ENCODE results near the gene CHRNA10.

The CHRNA10 gene, protein sequence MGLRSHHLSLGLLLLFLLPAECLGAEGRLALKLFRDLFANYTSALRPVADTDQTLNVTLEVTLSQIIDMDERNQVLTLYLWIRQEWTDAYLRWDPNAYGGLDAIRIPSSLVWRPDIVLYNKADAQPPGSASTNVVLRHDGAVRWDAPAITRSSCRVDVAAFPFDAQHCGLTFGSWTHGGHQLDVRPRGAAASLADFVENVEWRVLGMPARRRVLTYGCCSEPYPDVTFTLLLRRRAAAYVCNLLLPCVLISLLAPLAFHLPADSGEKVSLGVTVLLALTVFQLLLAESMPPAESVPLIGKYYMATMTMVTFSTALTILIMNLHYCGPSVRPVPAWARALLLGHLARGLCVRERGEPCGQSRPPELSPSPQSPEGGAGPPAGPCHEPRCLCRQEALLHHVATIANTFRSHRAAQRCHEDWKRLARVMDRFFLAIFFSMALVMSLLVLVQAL

DNA sequence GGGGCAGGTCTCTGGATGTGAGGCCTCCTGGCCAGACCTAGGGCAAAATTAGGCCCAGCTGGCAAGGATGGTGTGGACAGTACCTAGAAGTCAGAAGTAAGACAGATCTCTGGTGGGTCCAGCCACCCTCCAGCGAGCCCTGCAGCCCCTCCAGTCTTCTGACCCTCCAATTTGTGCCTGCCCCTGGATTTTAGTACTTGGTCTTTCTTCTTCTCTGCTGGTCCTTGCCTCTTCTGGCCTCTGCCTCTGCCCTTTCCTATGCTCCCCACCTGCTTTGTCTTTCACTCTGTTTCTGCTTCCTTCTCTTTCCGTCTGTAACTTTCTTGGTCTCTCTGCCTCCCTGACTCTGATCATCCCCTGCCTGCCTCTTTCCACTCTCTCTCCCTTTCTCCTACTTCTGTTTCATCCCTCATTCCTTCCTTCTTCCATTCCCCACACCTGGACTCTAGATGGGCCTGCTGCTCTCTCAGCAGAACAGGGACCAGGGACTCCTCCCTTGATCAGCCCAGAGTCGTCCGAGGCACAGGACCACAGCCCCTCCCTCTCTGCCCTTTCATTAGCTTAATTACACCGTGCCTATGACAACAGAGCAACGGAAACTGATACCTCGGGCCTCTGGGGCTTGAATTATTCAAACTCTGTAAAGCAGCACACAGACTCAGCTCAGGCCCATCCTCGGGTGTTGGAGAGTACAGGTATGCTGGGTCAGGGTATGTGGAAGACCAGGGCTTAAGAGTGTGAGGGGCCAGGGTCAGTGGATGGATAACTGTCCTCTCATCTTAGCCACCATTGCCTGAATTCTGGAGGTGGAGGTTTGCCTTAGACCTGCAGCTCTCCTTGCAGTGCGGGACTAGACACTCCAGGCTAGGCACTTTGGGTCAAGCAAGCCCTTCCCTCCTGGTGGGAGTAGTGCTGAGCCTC lies at the start of gene CHRNA10:
CHRNA10 (minus strand) TSS at position 51 of the 921 bp plus-strand sequence. CDS start 72 bp downstream, outside the sequence.
- no peak for DNase-seq

DNA sequence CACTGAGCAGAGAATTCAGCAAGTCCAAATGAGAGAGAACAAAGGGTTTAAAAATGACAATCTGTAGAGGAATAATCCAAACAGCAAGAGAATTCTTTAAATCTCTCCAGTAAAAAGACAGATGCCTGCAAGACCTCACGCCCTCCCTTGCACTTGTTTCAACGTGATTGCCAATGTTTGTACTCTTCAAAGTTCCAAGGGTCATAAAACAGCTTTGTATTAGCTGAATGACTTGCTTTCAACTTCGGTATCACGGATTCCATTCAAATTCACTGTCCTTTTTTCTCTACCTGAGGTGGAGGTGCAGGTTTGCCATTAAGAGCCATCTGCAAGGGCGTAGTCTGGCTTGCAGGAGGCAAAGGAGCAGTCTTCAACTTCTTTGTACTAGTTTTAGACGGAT lies 41.1 kb upstream of the CHRNA10 start:
- DNase-seq: no peak

DNA sequence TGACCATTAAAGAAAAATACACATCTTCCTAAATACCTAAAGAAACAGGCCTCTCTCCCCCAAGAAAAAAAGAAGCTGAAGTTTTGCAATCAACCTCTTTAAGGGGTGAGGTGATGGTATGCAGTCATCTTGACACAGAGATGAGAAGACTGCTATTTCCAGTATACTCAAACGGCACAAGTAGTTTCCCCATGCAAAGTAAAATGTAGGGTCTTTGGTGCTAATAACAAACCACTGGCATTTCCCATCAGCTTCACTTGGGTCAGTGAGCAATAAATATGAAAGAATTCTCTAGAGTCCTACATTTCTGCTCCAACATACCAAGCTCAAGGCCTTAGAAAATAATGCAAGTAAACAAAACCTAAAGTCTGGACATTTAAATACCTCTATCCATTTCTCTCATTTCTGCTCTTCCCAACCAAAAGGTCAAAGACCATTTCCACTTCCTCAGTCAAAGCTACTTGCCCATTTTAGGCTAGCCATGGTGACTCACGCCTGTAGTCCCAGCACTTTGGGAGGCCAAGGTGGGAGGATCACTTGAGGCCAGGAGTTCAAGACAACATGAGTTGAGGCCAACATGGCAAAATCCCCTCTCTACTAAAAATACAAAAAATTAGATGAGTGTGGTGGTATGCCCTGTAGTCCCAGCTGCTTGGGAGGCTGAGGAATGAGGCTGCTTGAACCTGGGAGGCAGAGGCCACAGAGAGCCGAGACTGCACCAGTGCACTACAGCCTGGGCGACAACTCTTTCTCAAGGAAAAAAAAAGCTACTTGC lies 39.5 kb upstream of the CHRNA10 start:
- DNase-seq: no peak

DNA sequence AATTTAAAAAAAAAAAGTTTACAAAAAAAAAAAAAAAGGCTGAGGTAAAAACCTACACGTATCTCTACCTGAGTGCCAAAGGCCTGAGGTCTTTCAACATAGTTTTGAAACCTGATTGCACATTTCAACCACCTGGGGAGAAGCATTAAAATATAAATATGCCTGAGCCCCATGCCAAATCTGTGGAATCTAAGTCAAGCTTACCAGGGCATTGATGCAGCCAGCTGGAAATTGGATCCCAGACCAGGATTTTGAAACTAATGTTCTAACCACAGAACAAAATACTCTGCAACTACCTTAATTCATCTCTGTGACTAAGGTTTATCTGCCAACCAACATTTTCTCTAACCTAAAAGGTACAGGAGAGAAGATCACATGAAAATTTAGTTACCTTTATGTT lies 38.8 kb upstream of the CHRNA10 start:
- no peak for DNase-seq

DNA sequence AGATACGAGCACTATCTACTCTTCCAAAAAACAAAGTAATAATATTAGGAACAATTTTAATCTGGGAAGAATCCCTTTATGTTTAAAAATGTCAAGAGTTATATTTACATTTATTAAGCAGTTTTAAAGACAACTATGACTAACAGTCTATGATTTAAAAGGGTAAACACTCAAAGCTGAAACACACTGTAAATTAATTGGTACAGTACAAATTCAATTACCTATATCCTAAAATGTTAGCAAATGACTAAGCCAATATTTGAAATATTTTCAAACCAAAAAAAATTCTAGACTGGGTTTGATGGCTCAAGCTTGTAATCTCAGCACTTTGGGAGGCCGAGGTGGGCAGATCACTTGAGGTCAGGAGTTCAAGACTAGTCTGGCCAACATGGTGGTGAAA lies 36.0 kb upstream of the CHRNA10 start:
- no peak for DNase-seq

DNA sequence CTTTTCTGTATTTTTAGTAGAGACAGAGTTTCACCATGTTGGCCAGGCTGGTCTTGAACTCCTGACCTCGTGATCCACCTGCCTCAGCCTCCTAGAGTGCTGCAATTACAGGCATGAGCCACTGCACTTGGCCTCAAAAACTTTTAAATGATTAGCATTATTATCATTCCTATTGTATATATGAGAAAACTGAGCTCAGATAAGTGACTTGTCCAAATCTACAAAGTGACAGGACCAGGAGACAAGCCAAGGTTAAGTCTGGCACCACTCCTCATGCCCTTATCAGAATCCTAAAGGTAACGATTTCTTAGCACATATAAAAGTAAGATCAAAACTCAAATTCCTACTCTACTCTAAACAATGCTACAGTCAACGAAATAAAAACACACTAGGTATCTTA lies 32.2 kb upstream of the CHRNA10 start:
- no peak for DNase-seq

DNA sequence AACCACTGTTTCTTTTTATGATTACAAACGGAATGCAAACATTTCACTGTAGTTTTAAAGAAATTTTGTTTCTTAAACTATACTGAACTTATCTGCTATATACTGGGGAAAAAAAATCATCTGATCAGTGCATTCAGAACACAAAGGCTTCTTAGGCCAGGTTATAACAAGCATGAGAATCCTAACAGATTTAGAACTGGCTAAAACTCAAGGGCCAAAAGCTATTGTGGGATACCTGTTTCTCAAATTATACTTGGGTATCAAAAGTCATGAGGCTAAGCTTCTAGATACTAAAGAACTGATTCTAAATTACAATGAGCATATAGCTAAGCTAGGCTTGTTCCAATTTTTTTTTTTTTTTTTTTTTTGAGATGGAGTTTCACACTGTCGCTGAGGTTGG lies 29.7 kb upstream of the CHRNA10 start:
- no peak for DNase-seq

DNA sequence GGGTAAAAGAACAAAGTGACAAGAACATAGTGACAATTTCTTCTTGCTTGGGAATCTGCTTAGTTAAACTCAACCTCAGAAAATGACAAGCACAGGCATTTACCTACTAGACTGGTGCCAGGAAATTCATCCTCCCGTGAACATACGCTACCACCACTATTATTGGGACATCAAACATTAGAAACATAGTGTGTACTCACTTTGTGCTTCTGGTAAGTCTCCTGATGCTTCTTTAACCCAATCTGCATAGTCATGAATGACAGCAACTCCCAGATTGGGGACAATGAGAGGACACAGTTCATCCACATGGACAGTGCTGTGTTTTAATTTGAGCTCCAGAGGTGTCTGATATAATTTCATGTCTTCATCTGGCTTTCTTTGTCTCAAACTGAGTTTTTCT lies 29.2 kb upstream of the CHRNA10 start:
- no peak for DNase-seq

DNA sequence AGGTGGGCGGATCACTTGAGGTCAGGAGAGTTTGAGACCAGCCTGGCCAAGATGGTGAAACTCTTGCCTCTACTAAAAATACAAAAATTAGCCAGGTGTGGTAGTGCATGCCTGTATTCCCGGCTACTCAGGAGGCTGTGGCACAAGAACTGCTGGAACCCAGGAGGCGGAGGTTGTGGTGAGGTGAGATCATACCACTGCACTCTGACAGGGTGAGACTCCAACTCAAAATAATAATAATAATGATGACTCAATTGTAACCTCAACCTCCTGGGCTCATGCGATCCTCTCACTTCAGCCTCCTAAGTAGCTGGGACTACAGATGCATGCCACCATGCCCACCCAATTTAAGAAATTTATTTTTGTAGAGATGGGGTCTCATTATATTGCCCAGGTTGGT lies 15.6 kb upstream of the CHRNA10 start:
- no peak for DNase-seq

DNA sequence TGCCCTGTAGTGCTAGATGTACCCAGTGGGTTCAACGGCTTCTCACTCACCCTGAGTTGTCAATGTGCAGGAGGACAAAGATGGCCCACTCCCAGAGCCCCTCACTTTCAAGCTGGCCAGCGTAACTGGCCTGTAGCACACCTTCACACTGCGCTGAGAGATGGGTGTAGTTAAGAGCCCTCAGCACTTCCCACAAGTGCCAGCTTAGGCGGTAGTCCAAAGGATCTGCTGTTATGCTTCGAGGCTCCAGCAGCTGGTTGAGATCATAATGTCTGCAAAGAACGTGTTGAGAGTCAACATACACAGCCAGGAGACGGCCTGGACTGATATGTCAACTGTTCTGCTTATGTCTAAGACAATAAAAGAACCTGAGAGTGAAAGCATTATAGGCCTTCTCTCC lies 14.7 kb upstream of the CHRNA10 start:
- DNase-seq: no peak

DNA sequence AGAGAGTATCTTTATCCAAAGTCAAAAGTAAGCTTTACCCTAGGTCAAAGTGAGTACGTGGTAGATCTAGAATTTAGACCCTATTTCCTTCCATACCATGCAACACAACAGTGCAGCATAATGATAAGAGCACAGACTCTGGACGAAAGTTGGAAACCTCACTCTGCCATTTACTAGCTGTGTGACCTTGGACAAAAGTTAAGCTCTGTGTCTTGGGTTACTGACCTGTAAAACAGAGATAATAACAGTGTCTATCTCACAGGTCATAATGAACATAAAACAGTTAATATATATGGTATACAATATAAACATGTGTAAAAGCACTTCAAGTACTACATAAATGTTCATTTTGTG lies 13.6 kb upstream of the CHRNA10 start:
- no peak for DNase-seq

DNA sequence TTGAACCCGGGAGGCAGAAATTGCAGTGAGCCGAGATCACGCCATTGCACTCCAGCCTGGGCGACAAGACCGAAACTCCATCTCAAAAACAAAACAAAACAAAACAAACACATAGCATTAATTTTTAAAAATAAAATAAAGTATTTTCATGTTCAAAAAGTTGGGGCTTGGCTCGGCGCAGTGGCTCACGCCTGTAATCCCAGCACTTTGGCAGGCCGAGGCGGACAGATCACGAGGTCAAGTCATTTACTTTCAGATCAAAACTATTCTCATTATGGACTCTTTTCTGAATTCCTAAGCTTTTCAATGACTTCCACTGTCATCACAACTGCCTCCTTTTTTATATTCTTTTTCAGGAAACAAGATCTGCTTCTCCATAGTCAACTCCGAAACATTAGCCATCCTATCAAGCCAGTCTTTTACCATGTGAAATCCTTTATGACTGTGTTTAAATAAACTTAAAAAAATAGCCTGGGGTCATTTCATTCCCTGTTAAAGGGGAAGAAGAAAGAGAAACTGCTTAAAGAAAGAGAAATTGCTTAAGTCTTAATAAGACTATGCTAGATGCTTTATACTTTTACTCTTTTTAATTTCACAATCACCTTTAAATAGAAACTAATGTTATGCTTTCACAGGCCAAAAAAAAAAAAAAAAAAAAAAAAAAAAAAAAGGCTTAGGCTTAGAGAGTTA lies 13.1 kb upstream of the CHRNA10 start:
- DNase-seq: no peak

DNA sequence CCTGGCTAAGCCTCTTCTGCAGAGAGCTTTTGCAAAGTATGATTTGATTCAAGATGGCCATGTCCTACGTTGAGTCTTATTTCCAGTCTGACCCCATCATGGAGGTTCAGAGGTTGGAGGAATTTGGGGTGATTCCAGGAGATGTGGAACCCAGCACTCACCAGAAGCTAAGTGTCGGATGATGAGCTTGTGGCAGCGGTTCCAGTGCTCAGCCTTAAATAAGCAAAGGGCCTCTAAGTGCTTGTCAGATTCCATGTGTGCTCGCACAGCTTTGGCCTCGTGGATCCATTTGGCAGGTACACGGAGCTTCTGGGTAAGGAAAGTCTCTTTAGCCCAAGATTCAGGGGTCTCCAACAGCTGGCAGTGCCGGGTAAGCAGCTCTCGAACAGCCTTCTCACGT lies 11.9 kb upstream of the CHRNA10 start:
- DNase-seq: no peak

DNA sequence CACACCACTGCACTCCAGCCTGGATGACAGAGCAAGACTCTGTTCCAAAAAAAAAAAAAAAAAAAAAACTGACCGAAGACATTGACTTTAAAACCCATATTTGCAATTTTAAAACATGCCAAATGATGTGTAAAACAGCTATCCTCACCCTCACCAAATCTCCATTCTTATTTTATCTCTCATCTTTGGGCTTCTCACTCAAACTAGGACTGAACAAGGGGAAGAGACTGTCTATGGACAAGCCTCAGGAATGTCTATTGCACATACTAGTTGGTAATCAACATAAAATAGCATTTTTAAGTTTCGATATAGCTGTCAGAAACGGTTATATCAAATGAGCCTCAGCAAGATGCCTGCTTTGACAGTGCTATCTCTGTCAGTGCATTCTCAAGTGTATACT lies 7.9 kb upstream of the CHRNA10 start:
- no peak for DNase-seq

DNA sequence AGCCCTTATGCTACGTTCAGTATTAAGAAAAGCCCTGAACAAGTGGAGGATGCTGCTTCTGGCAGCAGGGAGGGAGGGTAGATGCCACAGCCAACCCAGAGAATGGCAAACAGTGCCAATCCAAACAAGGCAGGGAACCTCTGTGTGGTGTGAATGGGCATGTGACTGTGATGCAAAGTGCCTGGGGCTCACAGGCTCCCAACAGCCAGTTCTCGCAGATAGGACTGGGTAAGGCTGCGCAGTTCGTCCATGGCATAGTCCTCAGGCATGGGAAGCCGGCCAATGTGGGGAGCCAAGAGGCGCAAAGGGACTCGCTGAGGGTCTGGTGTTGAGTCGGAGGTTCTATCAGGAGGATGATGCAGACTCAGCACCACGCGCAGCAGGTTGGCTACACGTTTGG lies 4.8 kb upstream of the CHRNA10 start:
- DNase-seq: no peak

DNA sequence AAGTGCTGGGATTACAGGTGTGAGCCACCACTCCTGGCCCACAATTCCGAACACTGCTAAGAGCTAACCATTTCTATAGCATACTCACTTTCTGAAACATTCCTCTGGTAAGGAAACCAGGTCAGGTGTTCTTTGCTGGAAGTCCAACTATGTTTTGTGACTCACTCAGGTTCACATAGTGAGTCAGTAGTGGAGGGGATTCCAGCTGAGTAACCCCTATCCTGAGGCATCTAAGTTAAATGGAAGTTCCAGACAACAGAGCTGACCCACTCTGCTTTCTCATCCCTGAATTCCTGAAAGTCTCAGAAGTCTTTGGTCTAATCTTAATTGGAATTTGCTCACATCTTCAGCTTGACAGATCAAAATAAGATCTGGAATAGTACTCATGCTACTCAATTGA lies 3.0 kb upstream of the CHRNA10 start:
- no peak for DNase-seq

DNA sequence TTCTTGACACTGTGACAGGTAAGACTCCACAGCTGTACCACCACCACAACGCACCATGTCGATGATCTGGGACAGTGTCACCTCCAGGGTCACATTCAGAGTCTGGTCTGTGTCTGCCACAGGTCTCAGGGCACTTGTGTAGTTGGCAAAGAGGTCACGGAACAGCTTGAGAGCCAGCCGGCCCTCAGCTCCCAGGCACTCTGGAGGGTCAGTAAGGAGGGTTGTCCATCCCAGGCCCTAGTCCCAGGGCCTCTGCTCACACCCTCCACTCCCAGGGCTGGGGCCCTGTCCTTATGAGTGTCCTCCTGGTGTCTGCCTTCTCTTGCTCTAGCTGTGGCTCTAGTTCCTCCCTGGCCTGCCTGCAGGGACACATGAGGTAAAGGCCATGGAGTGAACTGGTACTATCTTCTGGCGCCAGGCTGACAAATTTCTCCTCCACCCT lies 1.4 kb downstream of the CHRNA10 start:
- no peak for DNase-seq

DNA sequence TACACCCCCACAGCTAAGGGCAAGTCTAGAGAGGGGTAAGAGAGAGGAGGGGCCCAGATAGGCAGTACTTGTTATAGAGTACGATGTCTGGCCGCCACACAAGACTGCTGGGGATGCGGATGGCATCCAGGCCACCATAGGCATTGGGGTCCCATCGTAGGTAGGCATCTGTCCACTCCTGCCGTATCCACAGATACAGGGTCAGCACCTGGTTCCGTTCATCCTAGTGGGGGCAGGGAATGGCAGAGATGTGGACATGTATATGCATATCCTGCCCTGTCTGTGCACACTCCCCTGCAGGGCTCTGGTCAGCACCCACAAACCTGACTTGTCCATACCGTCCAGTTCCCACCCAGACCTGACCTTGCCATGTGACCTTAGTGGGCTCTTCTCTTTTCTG lies 2.1 kb downstream of the CHRNA10 start:
- DNase-seq: no peak

DNA sequence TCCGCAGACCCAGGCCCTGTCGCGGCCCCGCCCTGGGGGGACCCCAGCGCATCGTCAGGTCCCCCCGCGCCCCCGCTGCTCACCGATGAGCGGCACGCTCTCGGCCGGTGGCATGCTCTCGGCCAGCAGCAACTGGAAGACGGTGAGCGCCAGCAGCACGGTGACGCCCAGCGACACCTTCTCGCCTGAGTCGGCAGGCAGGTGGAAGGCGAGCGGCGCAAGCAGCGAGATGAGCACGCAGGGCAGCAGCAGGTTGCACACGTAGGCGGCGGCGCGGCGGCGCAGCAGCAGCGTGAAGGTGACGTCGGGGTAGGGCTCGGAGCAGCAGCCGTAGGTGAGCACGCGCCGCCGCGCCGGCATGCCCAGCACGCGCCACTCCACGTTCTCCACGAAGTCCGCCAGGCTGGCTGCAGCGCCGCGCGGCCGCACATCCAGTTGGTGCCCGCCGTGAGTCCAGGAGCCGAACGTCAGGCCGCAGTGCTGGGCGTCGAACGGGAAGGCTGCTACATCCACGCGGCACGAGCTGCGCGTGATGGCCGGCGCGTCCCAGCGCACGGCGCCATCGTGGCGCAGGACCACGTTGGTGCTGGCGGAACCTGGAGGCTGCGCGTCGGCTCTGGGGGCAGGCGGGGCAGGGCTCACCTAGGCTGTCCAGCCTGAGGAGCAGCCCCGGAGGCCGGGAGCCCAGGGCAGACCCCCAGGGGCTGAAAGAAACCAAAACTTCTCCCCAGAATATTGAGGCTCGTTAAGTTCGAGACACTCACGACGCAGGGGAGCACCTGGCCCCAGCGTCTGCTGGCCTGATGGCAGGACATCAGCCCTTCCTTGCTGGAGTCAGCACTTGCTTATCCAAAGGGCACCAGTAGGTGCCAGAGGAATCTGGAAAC lies 3.8 kb downstream of the CHRNA10 start:
- DNase-seq: no peak

DNA sequence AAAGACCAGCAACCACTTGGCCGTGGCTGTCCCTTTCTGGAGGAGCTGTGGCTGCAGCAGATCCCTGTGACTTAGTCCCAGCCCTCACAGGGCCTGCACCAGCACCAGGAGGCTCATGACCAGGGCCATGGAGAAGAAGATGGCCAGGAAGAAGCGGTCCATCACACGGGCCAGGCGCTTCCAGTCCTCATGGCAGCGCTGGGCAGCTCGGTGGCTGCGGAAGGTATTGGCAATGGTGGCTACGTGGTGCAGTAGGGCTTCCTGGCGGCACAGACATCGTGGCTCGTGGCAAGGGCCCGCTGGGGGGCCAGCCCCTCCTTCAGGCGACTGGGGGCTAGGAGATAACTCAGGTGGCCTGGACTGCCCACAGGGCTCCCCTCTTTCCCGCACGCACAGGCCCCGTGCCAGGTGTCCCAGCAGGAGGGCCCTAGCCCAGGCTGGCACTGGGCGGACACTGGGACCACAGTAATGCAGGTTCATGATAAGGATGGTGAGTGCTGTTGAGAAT lies 5.1 kb downstream of the CHRNA10 start:
- DNase-seq: no peak

All from C1 segment of cervical spinal cord (tissue), 14 donors.